ENCODE data around the gene RAB40C.

Gene RAB40C

GRCh38 chr16:575354-576196, 14.3 kb upstream of the RAB40C start:
- DNase-seq, result no peak

GRCh38 chr16:576197-576822, 13.6 kb upstream of the RAB40C start:
- no peak for DNase-seq

- no peak for DNase-seq
Observed at GRCh38 chr16:576823-577201, 13.1 kb upstream of the RAB40C start.

DNA sequence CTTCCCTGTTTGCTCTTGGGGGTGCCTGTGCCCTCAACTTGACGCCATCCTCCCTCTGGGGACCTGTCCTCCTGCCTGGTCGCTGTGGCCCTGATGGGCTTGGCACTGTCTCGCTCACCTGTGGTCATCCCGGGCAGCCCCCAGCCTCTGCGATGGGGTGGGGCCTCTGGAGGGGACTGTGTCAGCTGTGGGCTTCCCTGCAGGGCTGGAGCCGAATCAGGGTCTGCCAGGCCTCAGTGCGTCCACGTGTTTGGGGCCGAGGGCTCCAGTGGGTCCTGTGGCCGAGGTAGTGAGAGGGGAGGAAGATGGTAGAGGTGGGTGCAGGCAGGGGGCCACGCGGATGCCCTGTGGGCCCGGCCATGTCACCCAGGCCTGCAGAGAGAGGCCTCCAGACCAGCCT, 12.1 kb upstream of the RAB40C start:
- no peak for DNase-seq

GRCh38 chr16:578232-578869, 11.5 kb upstream of the RAB40C start:
- DNase-seq, result no peak

GRCh38 chr16:578870-579405, 10.9 kb upstream of the RAB40C start:
- no peak for DNase-seq

GRCh38 chr16:580141-580945, 9.5 kb upstream of the RAB40C start:
- DNase-seq, result no peak

DNA sequence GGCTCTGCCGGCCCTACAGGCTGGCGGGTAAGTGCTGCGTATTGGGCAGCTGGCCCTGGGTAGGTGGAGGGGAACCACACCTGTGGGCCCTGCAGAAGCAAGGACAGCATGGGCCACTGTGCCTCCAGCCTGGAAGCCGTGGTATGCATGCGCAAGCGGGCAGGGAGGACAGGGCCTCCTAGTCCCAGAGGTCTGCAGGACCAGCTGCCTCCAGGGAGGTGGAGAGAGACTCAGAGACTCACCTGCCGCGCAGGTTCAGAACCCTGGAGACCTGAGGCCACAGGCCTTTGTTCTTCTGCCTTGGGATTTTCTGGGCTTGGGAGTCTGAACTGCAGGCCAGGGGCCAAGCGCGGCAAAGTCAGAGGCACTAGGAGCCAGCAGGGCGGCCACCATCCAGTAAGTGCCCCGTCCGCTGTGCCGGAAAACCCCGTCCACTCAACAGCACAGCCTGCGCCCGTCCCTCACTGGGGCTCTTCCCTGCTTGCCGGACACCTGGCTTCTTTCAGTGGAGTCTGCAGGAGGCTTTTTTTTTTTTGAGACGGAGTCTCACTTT, 8.8 kb upstream of the RAB40C start:
- no peak for DNase-seq

GRCh38 chr16:582218-582613, 7.7 kb upstream of the RAB40C start:
- DNase-seq, result no peak

DNA sequence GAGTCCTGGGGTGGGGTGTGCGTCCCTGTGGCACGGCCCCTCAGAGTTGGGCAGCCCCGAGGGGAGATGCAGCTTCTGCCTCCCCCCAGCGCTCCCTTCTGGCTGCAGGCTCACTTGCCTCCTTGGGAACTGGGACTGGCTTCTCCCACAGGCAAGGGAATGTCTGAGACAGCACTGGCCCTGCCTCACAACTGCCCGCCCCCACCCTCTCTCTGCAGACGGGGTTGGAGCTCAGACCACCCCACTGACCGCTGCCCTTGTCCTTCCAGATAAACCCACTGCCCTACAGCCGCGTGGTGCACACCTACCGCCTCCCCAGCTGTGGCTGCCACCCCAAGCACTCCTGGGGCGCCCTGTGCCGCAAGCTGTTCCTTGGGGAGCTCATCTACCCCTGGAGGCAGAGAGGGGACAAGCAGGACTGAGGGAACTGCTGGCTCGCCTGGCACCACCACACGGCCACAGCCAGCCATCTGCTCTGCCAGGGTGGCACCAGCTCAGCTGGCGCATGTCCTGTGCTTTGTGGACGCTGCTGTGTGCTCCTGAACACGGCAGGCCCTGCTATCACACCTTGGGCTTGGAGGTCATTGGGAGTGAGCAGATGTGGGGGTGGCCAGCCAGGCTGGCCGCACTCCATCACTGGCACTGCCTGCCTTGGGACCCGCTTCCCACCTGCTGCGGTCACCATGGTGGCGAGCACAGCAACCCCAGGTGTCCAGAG, 7.1 kb upstream of the RAB40C start:
- no peak for DNase-seq

DNA sequence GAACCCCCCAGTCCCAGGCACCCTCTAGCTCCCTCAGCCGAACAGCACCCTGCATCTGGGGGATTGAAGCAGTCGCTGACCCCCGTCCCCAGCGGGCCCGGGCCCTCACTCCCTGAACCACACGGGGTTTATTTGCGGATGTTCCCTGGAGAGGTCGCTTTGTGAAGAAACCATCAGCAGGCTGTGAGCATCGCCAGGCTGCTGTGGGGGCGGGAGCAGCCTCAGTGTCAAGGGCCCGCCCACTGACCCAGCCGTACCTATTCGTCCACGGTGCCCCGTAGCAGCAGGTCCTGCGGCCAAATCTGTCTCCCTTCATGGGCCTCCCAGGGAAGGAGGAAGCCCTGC, 6.4 kb upstream of the RAB40C start:
- DNase-seq, result no peak

DNA sequence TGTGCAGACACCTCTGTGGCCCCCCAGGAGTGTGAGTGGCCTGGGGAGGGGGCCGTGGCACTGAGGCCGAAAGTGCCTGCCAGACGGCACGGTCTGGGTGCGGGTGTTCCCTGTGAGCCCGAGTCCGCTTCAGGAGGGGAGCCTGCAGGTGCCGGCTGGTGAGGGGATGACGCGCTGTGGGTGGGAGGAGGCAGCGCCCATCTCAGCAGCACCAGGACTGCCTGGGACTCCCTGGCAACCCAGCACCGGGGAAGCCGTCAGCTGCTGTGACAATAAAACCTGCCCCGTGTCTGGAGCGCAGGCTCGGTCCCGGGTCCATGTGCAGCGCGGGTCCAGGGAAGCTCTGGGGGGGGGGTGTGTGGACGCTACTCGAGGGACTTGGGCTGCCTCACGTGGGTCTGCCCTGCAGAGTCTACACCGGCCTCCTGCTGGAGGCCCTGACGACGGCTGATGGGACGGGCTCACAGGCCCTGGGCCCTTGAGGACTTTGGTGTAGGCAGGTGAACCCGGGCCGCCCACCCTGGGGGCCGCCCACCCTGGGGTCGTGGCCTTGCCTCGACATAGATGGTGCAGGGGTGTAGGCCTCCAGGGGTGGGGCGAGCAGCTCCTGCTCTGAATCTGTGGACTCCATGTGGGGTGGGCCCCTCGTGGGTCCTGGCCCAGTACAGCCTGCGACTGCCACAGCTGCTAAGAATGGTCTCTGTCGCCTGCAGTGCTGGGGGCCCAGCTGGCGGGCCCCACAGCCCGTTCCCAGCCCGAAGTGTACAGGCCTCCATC, 5.9 kb upstream of the RAB40C start:
- DNase-seq, result no peak

DNA sequence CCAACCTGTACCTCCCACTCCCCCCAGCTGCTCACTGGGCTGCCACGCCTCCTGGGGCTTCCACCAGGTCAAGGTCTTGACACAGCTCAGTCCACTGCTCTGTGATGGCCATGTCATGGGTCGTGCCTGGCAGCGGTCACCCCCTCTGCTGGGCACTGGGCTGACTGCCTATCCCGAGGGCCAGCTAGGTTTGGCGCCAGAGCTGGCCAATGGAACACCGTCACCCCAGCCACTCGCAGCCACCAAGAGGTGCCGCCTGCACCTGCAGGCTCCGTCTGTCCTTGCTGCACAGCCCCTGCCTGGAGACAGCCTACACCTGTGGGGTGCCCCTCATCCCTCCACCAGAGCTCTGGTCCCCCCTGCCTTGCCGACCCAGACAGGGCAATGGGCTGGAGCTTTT, 4.5 kb upstream of the RAB40C start:
- no peak for DNase-seq

DNA sequence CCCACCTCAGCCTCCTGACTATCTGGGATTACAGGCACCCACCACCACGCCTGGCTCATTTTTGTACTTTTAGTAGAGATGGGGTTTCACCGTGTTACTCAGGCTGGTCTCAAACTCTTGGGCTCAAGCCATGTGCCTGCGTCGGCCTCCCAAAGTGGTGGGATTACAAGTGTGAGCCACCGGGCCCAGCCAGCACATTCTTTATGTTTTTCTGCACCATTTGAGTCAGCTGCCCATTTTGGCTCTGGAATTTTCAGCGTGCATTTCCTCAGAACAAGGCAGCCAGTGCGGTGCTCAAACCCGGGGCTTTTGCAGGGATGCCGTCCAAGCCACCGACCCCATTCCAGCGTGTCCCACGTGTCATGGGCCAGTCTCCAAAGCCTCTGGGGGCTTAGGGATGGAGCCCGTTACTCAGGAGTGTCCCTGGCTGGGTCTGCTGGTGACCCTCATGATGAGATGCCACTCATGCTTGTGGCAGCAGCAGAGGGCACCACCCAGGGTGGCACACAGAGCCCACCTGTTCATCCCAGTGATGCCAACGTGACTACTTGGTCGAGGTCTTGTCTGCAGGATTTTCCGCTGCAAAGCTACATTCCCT, 3.7 kb upstream of the RAB40C start:
- DNase-seq, result no peak

GRCh38 chr16:586645-587590, 2.9 kb upstream of the RAB40C start:
- no peak for DNase-seq

DNA sequence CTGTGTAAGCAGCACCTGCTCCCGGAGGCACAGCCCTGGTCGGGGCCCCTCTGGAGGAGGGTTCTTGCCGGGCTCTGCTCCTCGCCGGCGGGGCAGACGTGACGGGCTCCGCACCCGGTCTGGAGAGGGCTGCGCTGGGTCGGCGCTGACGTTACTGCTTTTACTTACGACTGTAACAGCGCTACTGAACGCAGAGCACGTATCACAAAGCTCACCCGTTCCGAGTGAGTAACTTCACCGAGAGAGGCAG, 1.3 kb upstream of the RAB40C start:
- no peak for DNase-seq

DNA sequence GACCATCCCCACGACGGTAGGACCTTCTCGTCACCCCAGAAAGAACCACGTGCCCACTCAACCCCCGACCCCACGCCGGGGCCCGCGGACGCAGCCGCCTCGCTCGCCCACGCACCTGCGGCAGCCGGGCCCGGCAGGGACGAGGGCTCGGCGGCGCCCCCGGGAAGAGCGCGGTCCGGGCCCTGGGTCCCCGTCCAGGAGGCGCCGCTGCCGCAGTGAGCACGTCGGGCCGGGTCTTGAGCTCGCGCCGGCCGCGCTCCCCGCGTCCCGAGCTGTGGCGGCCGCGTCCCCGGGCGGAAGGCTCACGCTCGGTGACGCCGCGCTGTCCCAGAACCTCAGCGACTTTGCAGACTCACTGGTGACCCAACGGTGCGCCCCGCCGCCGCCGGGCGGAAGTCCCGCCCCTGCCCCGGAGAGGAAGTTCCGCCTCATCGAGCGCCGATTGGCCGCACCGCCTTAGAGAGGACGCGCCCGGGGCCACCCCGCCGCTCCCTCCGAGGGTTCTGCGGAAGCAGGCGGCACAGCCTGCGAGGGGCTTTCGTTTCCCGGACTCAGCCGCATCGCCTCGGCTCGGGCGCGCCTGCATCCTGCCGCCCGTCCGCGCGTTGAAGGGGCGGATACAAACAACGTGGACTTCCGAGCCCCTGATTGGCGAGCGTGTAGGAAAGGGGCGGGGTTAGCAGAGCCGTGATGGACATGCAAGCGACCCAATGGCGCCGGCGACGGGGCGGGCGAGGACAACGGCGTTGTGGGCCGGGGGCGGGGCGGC, 793 bp upstream of the RAB40C start:
- peak; percentile 95 for DNase-seq

GRCh38 chr16:590188-590814, 435 bp downstream of the RAB40C start:
- DNase-seq, result no peak

DNA sequence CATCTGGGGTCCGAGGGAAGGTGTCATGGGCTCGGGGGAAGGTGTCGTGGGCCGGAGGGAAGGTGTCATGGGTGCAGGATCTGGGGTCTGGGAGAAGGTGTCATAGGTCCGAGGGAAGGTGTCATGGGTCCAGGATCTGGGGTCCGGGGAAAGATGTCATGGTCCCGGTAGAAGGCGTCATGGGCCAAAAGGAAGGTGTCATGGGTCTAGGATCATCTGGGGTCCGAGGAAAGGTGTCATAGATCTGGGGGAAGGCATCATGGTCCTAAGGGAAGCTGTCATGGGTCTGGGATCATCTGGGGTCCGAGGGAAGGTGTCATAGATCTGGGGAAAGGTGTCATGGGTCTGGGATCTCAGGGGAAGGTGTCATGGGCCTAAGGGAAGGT, 942 bp downstream of the RAB40C start:
- DNase-seq, result no peak
